Measurements from ENCODE around the gene VIPR2. TPM values are rescaled to one million over a fixed set of nuclear protein-coding genes. Genes with fewer than 3 reads are reported as not detected.

VIPR2 gene
- total and polyA plus RNA-seq, 2 of the 13 experiments (the other 11 are each of a cell fraction or from before 2014, with no cell fraction given), result not detected

DNA sequence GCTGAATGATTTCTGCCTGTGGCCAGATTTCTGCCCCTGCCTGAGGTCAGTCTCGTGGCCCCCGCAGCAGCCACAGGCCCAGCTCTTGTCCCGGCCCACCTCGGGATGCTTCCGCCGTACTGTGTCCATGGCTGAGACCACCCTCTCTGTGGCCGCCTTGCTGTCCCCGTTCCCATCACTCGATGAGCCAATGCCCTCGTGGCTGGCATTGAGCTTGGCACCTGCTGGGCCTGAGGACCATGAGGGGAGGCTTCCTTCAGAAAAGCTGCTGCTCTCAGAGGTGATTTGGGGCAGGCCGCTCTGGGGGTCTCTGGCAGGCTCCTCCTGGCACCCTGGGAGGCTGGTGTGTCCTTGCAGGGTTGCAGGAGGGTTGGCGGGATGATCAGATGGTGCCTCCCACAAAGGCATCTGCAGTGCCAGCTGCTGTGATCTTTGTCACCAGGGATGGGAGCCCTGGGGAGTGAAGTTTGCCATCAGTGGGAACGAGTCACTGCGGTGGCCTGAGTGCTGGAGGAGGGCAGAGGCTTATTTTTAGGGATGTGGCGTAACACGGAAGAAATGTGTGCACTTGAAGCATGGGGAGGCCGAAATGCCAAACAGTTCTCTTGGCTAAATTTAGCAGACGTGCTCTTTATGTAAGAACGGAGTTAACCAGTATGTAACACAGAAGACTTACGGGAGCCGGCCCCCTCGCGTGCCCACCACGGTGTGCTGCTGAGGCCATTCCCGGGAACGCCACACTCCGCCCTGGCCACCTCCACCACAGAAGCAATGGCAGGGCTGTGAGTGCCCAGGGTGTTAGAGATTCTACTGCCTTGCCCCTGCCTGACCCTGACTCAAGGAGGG, 47.7 kb downstream of the VIPR2 start:
- ChIA-PET CTCF (ENCODE audit: low intra/inter-chr PET ratio, low total read pairs) (no interaction called here), POLR2A (no interaction called here)
- Histone ChIP-seq H3K9me3 (ENCODE audit: low read length) (no peaks in the 10 kb centered on the region), H2AFZ (ENCODE audit: low read length) (no peak overlapping the region), H4K20me1 (ENCODE audit: insufficient read depth, low read length) (no peaks in the 10 kb centered on the region), H3K4me2 (ENCODE audit: low read depth, low read length) (no peak overlapping the region), H3K9ac (ENCODE audit: insufficient read depth, low read depth, low read length) (no peak overlapping the region), H3K4me1 (ENCODE audit: insufficient read depth, low read length) (no peaks in the 10 kb centered on the region), H3K36me3 (replicated peaks in 1 of 2; ENCODE audit: control insufficient read depth in 1 of 2, insufficient read depth in 2 of 2, low read length in 2 of 2) (no peaks in the 10 kb centered on the region), H3K79me2 (ENCODE audit: insufficient read depth, low read length) (no peaks in the 10 kb centered on the region), H3K27ac (ENCODE audit: extremely low read length, insufficient read depth, low read length) (no peak overlapping the region), H3K27me3 (ENCODE audit: control insufficient read depth in 1 of 2, insufficient read depth in 2 of 2, low read length in 2 of 2) (peaks cover 4 to 57% of the 10 kb centered on the region in 2 experiments; a peak in 3 of 5 replicates), H3K4me3 (replicated peaks in 1 of 3; ENCODE audit: insufficient read depth in 1 of 3, low read depth in 2 of 3, low read length in 3 of 3) (no peak overlapping the region)
- DNase-seq (ENCODE audit: low spot score) (no peak), ATAC-seq (no peak), FAIRE-seq (no peak)
- intact Hi-C loops (cut with micrococcal nuclease; ENCODE audit: unreplicated experiment) (no loop called here), in situ Hi-C loops (cut with HindIII; ENCODE audit: extremely low pct_ligation_motif_present, low pct_unique_long_range_greater_than_20kb) (no loop called here)
- 46% methylated on average over 20 of the region's 27 CpGs for WGBS (ENCODE audit: low lambda C conversion rate)
- no TSS peak for BruUV-seq (replicated peaks)
- TF ChIP-seq CAMTA2 (CRISPR knock-in tag; IDR thresholded peaks at IDR 0.05; ENCODE audit: borderline replicate concordance), result no peak
- TF ChIP-seq, protein P1, sequence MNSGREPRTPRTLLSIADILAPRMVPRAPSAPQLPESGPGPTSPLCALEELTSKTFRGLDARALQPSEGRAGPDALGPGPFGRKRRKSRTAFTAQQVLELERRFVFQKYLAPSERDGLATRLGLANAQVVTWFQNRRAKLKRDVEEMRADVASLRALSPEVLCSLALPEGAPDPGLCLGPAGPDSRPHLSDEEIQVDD (CRISPR knock-in tag; IDR thresholded peaks at IDR 0.05; ENCODE audit: borderline replicate concordance), result no peak
- no peak for TF ChIP-seq ZNF33A (CRISPR knock-in tag; IDR thresholded peaks at IDR 0.05; ENCODE audit: borderline replicate concordance)
- TF ChIP-seq, protein P2, sequence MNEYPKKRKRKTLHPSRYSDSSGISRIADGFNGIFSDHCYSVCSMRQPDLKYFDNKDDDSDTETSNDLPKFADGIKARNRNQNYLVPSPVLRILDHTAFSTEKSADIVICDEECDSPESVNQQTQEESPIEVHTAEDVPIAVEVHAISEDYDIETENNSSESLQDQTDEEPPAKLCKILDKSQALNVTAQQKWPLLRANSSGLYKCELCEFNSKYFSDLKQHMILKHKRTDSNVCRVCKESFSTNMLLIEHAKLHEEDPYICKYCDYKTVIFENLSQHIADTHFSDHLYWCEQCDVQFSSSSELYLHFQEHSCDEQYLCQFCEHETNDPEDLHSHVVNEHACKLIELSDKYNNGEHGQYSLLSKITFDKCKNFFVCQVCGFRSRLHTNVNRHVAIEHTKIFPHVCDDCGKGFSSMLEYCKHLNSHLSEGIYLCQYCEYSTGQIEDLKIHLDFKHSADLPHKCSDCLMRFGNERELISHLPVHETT (CRISPR knock-in tag; conservative IDR thresholded peaks at IDR 0.05), result no peak
- no peak for TF ChIP-seq NFKB2 (CRISPR knock-in tag; IDR thresholded peaks at IDR 0.05; ENCODE audit: borderline replicate concordance)
- TF ChIP-seq HMGXB4 (CRISPR knock-in tag; IDR thresholded peaks at IDR 0.05; ENCODE audit: borderline replicate concordance in 1 of 2, low read depth in 1 of 2), result no peak
- TF ChIP-seq PTBP1 (IDR thresholded peaks at IDR 0.05; ENCODE audit: low read depth, low read length, poor library complexity, severe bottlenecking), result no peak
- TF ChIP-seq, protein P3, sequence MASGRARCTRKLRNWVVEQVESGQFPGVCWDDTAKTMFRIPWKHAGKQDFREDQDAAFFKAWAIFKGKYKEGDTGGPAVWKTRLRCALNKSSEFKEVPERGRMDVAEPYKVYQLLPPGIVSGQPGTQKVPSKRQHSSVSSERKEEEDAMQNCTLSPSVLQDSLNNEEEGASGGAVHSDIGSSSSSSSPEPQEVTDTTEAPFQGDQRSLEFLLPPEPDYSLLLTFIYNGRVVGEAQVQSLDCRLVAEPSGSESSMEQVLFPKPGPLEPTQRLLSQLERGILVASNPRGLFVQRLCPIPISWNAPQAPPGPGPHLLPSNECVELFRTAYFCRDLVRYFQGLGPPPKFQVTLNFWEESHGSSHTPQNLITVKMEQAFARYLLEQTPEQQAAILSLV (CRISPR knock-in tag; IDR thresholded peaks at IDR 0.05; ENCODE audit: borderline replicate concordance), result no peak
- TF ChIP-seq ZNF225 (CRISPR knock-in tag; IDR thresholded peaks at IDR 0.05), result no peak
- TF ChIP-seq, protein P4, sequence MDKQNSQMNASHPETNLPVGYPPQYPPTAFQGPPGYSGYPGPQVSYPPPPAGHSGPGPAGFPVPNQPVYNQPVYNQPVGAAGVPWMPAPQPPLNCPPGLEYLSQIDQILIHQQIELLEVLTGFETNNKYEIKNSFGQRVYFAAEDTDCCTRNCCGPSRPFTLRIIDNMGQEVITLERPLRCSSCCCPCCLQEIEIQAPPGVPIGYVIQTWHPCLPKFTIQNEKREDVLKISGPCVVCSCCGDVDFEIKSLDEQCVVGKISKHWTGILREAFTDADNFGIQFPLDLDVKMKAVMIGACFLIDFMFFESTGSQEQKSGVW (CRISPR knock-in tag; IDR thresholded peaks at IDR 0.05; ENCODE audit: borderline replicate concordance), result no peak
